Esophagus muscularis mucosa (tissue), 4 donors: Measurements from ENCODE around the gene LHX4. TPM values are rescaled to one million over a fixed set of nuclear protein-coding genes. Genes with fewer than 3 reads are reported as not detected.

Experiments used
- DNase-seq: peaks from one replicate; pipeline ENCODE4 v3.0.0-alpha.2; 2017; ENCODE audit errors: extremely low spot score
- H3K27ac ChIP-seq, 4 donors: fragments of 200-600 bp; sonication (generic); replicated peaks in 1 of 4; 1 replicate in 3 of 4; 2 replicates in 1 of 4; pipeline ENCODE4 v1.5.1; 2016 to 2019; ENCODE audit warnings: mild to moderate bottlenecking in 1 of 4
- H3K27me3 ChIP-seq, 4 donors: fragments of 200-600 bp; sonication (generic); one replicate each; pipeline versions ENCODE4 v1.5.1 to v1.6.0; 2016 to 2019
- H3K36me3 ChIP-seq, 4 donors: fragments of 200-600 bp; sonication (generic); one replicate each; pipeline ENCODE4 v1.5.1; 2016 to 2019
- H3K4me1 ChIP-seq, 4 donors: fragments of 200-600 bp; sonication (generic); one replicate each; pipeline ENCODE4 v1.5.1; 2016 to 2019
- H3K4me3 ChIP-seq, 4 donors: fragments of 200-600 bp; sonication (generic); 1 replicate in 2 of 4; 2 replicates in 2 of 4; pipeline ENCODE4 v1.5.1; 2016 to 2019; ENCODE audit warnings: mild to moderate bottlenecking in 4 of 4, moderate library complexity in 1 of 4
- H3K9me3 ChIP-seq, 4 donors: fragments of 200-600 bp; sonication (generic); 1 replicate in 3 of 4; 2 replicates in 1 of 4; pipeline ENCODE4 v1.5.1; 2016 to 2019
- EP300 ChIP-seq: sonication (generic); formaldehyde crosslinking; IDR thresholded peaks from one replicate; pipeline ENCODE4 v1.6.1; 2017; ENCODE audit warnings: antibody characterized with exemption
- POLR2A ChIP-seq: fragments of 450-650 bp; IDR thresholded peaks from one replicate; pipeline ENCODE4 v1.6.1; 2017; ENCODE audit warnings: antibody characterized with exemption, moderate library complexity, mild to moderate bottlenecking, low read depth
- POLR2AphosphoS5 ChIP-seq, 2 donors: sonication (generic); formaldehyde crosslinking; IDR thresholded peaks; one replicate each; pipeline ENCODE4 v1.6.1; 2017; ENCODE audit warnings: antibody characterized with exemption in 2 of 2
- WGBS: methylation state at CpG from one replicate; pipeline ENCODE4 v1.1.5; 2018; 5-methylcytosine and 5-hydroxymethylcytosine counted together
- intact Hi-C: fragments of 100-400 bp; cut with DNase I; formaldehyde crosslinking; loops from one replicate; pipeline ENCODE4 v1.15.1; 2023
- total RNA-seq, 4 donors: library from RNA; depleted of rRNA; stranded (reverse); fragments of >200 nt; gene quantifications; one replicate each; pipeline versions ENCODE4 v1.1.0 to v1.2.1, GENCODE V29; 2016
- TF ChIP-seq, protein P1 (sequence below), 3 experiments: fragments of 200-600 bp in 2 of 3; fragments of 450-650 bp in 1 of 3; sonication (generic) in 2 of 3; IDR thresholded peaks; one replicate each; pipeline ENCODE4 v1.5.1; 2017 to 2019; ENCODE audit warnings: antibody characterized with exemption in 3 of 3, mild to moderate bottlenecking in 2 of 3, moderate library complexity in 1 of 3

Gene LHX4
- total RNA-seq, 4 donors from 2014 or later = not detected

DNA sequence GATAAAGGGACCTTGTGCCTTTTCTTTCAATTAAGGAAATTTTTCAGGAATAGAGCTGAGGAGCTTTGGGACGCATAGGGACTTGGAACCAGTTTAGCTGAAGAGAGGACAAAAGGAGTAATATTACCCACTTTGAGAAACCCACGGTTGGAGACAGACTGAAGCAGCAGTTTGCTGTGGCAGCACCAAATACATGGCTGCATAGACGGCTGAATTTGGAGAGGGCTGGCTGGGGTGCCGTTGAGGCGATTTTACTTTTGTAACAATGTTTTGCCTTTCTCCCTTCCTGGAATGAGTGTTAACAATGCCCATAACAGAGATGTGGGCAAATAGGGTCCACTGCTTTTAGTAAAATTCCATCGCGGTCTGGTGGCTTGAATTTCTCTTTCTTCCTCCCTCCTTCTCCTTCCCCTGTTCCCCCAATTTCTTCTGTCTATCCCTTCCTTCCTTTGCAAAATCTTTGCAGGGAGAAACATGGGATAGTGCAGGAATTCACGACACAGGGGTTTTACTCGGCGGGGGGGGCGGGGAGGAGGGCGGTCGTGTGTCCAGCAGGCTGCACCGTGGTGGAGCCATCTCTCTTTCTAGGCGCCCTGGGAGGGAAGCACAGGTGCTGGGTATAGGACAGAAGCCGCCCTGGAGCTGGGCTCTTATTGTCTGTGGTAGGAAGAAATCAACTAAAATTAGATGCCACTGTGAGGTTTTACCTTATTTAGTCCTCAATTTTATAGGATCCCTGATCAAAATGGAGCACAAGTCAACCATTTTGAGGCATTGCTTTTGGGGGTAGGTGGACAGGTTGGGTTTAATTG is 6.8 kb downstream of the LHX4 start:
- H3K27me3 ChIP-seq = peaks cover 12 to 100% (median 81%) of the 10 kb centered on the region in 4 donors
- intact Hi-C loops = no loop called here

DNA sequence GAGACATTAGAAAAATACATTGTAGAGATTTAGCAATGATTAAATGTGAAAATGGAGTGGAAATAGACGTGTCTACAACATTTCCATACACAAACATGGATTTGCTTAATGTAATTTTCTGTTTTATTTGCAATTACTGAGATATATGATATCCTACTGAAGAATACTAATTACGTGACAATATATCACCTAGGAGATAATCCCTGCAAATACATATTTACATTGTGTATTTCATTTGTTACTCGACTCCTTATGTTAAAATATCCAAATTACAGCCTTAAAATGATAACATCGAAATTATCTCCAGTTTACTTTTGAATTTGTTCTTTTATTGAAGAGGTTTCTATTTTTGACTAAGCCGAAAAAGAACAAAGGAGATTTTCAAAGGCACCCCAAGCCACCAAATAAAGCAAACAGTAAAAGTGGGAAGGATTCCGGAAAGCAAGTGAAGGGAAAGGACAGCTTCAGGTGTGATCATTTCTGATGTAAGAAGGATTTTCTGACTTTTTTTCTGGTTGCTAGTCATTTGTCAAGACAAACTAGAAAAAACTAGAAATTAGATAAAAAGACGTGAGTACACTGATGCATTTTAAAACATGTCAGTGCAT is 7.9 kb downstream of the LHX4 start:
- H3K9me3 ChIP-seq = no peaks in the 10 kb centered on the region
- peaks cover 28 to 39% (median 34%) of the 10 kb centered on the region in 4 donors for H3K4me1 ChIP-seq
- peaks cover 12 to 100% (median 71%) of the 10 kb centered on the region in 4 donors for H3K27me3 ChIP-seq
- intact Hi-C loops = no loop called here
- no peak overlapping the region for H3K27ac ChIP-seq
- no peaks in the 10 kb centered on the region for H3K36me3 ChIP-seq
- TF ChIP-seq, protein P1, sequence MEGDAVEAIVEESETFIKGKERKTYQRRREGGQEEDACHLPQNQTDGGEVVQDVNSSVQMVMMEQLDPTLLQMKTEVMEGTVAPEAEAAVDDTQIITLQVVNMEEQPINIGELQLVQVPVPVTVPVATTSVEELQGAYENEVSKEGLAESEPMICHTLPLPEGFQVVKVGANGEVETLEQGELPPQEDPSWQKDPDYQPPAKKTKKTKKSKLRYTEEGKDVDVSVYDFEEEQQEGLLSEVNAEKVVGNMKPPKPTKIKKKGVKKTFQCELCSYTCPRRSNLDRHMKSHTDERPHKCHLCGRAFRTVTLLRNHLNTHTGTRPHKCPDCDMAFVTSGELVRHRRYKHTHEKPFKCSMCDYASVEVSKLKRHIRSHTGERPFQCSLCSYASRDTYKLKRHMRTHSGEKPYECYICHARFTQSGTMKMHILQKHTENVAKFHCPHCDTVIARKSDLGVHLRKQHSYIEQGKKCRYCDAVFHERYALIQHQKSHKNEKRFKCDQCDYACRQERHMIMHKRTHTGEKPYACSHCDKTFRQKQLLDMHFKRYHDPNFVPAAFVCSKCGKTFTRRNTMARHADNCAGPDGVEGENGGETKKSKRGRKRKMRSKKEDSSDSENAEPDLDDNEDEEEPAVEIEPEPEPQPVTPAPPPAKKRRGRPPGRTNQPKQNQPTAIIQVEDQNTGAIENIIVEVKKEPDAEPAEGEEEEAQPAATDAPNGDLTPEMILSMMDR (IDR thresholded peaks at IDR 0.05) = no peak
- TF ChIP-seq POLR2A = no peak
- TF ChIP-seq POLR2AphosphoS5 (IDR thresholded peaks at IDR 0.05) = no peak
- TF ChIP-seq EP300 = no peak
- 22% methylated on average over 7 of the region's 7 CpGs for WGBS
- DNase-seq = no peak
- no peak overlapping the region for H3K4me3 ChIP-seq

More for the DNA sequence above, 6.8 kb downstream of the LHX4 start:
- Histone ChIP-seq H3K36me3 (no peaks in the 10 kb centered on the region), H3K27ac (no peak overlapping the region), H3K9me3 (no peaks in the 10 kb centered on the region), H3K4me1 (peaks cover 31 to 47% (median 37%) of the 10 kb centered on the region in 4 donors), H3K4me3 (no peak overlapping the region)
- DNase-seq = no peak
- WGBS = 3% methylated on average over 16 of the region's 16 CpGs
- TF ChIP-seq POLR2A (no peak), POLR2AphosphoS5 (IDR thresholded peaks at IDR 0.05) (no peak), EP300 (no peak)
- TF ChIP-seq, protein P1 (IDR thresholded peaks at IDR 0.05) = no peak

DNA sequence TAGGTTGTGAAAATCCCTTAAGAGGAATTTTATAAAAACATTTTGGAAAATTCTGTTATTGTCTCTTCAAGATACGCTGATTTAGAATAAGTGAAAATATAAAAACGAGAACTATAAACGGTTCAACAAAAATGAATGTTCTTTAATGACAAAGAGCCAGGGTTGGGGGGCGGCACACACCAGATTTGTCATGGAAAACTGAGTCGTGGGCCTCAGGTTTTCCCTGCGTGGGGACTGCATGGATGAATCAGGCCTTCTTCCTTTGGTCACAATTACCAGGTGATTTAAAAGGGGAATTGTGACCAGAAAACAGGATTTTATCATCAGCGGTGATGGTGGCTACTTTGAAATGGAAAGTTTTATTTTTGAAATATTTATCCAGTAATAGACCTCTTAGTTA is 8.6 kb downstream of the LHX4 start:
- H3K9me3 ChIP-seq = no peaks in the 10 kb centered on the region
- peaks cover 21 to 32% (median 27%) of the 10 kb centered on the region in 4 donors for H3K4me1 ChIP-seq
- H3K27ac ChIP-seq = no peak overlapping the region
- DNase-seq = no peak
- no peaks in the 10 kb centered on the region for H3K36me3 ChIP-seq
- H3K27me3 ChIP-seq = peaks cover 12 to 100% (median 64%) of the 10 kb centered on the region in 4 donors
- no peak overlapping the region for H3K4me3 ChIP-seq
- WGBS = 18% methylated on average over 7 of the region's 7 CpGs
- TF ChIP-seq EP300 = no peak
- TF ChIP-seq, protein P1 (IDR thresholded peaks at IDR 0.05) = no peak
- TF ChIP-seq POLR2AphosphoS5 (IDR thresholded peaks at IDR 0.05) = no peak
- no peak for TF ChIP-seq POLR2A
- intact Hi-C loops = no loop called here

DNA sequence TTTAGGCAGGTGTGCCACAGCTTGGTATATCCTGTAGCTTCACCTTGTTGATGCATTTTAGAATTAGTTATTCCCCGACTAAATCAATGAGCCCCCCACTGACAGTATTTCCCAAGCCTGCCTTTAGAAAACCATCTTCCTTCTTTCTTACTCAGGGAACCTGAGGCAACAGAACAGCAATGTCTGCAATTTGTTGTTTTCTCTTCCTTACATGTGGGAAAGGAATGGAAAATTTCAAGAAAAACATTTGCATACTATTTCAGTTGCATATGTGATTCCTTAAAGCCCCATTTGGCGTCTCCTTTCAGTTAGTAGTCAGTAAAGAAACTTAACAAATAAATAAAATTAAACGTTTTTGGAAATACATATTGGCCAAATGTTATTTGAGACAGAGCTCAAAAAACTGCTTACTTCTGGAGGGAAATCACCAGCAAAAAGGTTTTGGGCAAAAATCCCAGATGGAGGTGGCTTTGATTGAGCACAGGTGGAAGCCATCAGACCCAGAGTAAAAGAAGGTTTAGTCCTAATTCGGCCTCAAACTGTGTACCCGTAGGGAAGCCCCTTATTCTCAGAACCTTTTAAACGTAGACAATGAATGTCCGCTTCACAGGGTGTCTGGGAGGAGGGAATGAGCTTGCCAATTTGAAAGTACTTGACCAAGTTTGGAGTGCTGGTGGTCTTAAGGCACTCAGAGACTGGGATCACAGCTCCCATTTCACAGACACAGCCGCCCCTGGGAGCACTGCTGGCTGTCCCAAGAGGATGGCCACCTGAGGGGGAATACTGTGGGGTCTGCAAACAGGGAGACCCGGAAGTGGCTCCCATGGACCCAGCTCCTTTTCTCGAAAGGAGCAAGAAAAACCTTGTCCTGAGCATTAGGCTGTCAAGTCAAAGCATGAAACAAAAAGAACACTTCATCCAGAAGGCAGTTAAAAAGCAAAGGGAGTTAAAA is 9.4 kb downstream of the LHX4 start:
- H3K27me3 ChIP-seq = peaks cover 12 to 100% (median 59%) of the 10 kb centered on the region in 4 donors

More for the DNA sequence above, 9.4 kb downstream of the LHX4 start:
- no peak overlapping the region for H3K4me3 ChIP-seq
- H3K9me3 ChIP-seq = no peaks in the 10 kb centered on the region
- intact Hi-C loops = no loop called here
- WGBS = 13% methylated on average over 10 of the region's 10 CpGs
- peaks cover 16 to 26% (median 20%) of the 10 kb centered on the region in 4 donors for H3K4me1 ChIP-seq
- no peak overlapping the region for H3K27ac ChIP-seq
- no peaks in the 10 kb centered on the region for H3K36me3 ChIP-seq
- DNase-seq = no peak
- TF ChIP-seq POLR2A = no peak
